ENCODE data around the gene KLHL10.

- TF ChIP-seq CTCF (IDR thresholded peaks at IDR 0.05) (no peak), ZFX (IDR thresholded peaks at IDR 0.05; ENCODE audit: borderline replicate concordance) (no peak)
Observed at GRCh38 chr17:41799366-41799765, 38.3 kb upstream of the KLHL10 start.

Measured in 22Rv1 (cell line).